Caco-2 (cell line): ENCODE measurements around the gene NFKBIZ. TPM values are rescaled to one million over a fixed set of nuclear protein-coding genes. Genes with fewer than 3 reads are reported as not detected.

Source experiments
- BruUV-seq: library from RNA; stranded (reverse); fragments of 400-500 nt; replicated peaks from 2 replicates; lab custom pipeline; 2021; lab: Mats Ljungman, UMichigan
- CTCF ChIA-PET: fragments of 300-600 bp; sonication (Branson Sonifier 250); formaldehyde crosslinking; loops from one replicate; lab custom pipeline; 2022; ENCODE audit warnings: antibody characterized with exemption; lab: Charles Lee
- POLR2A ChIA-PET: fragments of 300-600 bp; sonication (Branson Sonifier 250); formaldehyde crosslinking; loops from one replicate; lab custom pipeline; 2022; ENCODE audit warnings: antibody characterized with exemption; lab: Charles Lee
- DNase-seq, 2 experiments: peaks; one replicate each; pipeline versions ENCODE4 v3.0.0 to v3.0.0-alpha.2; 2020 to 2022
- H3K27me3 ChIP-seq: replicated peaks from 2 replicates; pipeline ENCODE4 v1.6.0; 2011; ENCODE audit warnings: low read length; ENCODE audit not compliant: control insufficient read depth, insufficient read depth
- H3K36me3 ChIP-seq: 2 replicates; pipeline ENCODE4 v1.5.1; 2011; ENCODE audit warnings: low read length; ENCODE audit not compliant: control insufficient read depth, insufficient read depth
- H3K4me1 ChIP-seq: fragments of 250-450 bp; sonication (Bioruptor Pico); 2 replicates; pipeline ENCODE4 v1.5.1; 2020; ENCODE audit warnings: mild to moderate bottlenecking
- H3K4me3 ChIP-seq: 2 replicates; pipeline ENCODE4 v1.5.1; 2011; ENCODE audit warnings: low read depth, mild to moderate bottlenecking, control low read depth, low read length
- H3K9me3 ChIP-seq: fragments of 250-450 bp; sonication (Bioruptor Pico); 2 replicates; pipeline ENCODE4 v1.5.1; 2020; ENCODE audit warnings: mild to moderate bottlenecking, moderate library complexity
- H3K27ac Mint-ChIP-seq: one replicate; pipeline ENCODE4 v1.8.0; 2022; ENCODE audit warnings: mixed read lengths; ENCODE audit not compliant: unreplicated experiment
- H3K27me3 Mint-ChIP-seq: one replicate; pipeline ENCODE4 v1.8.0; 2022; ENCODE audit warnings: mixed read lengths; ENCODE audit not compliant: insufficient read depth, unreplicated experiment
- H3K36me3 Mint-ChIP-seq: one replicate; pipeline ENCODE4 v1.8.0; 2022; ENCODE audit warnings: mild to moderate bottlenecking, mixed read lengths; ENCODE audit not compliant: insufficient read depth, unreplicated experiment
- H3K4me1 Mint-ChIP-seq: one replicate; pipeline ENCODE4 v1.8.0; 2022; ENCODE audit warnings: low read depth, mixed read lengths; ENCODE audit not compliant: unreplicated experiment
- H3K4me3 Mint-ChIP-seq: one replicate; pipeline ENCODE4 v1.8.0; 2022; ENCODE audit warnings: mild to moderate bottlenecking, moderate library complexity, mixed read lengths; ENCODE audit not compliant: unreplicated experiment
- H3K9me3 Mint-ChIP-seq: one replicate; pipeline ENCODE4 v1.8.0; 2022; ENCODE audit warnings: mixed read lengths; ENCODE audit not compliant: unreplicated experiment
- intact Hi-C: fragments of 100-400 bp; cut with micrococcal nuclease; formaldehyde crosslinking; loops from one replicate; pipeline ENCODE4 v1.10.0; 2022; ENCODE audit not compliant: unreplicated experiment
- total RNA-seq: library from RNA; stranded (reverse); gene quantifications from 2 replicates; pipeline ENCODE4 v1.2.3, GENCODE V29; 2022
- TF ChIP-seq, protein P1 (sequence below), 2 experiments: fragments of 200-600 bp in 1 of 2; IDR thresholded peaks; 1 replicate in 1 of 2; 2 replicates in 1 of 2; pipeline versions ENCODE4 v1.5.1 to v1.8.0; 2011 to 2022; ENCODE audit warnings: antibody characterized with exemption in 1 of 2, control low read depth in 1 of 2, inconsistent platforms in 1 of 2, low read depth in 1 of 2, low read length in 1 of 2, mild to moderate bottlenecking in 1 of 2, moderate library complexity in 1 of 2; ENCODE audit not compliant: insufficient read depth in 1 of 2, severe bottlenecking in 1 of 2, unreplicated experiment in 1 of 2

Gene NFKBIZ
- total RNA-seq, 1 experiment from 2014 or later, result 20.2 TPM

DNA sequence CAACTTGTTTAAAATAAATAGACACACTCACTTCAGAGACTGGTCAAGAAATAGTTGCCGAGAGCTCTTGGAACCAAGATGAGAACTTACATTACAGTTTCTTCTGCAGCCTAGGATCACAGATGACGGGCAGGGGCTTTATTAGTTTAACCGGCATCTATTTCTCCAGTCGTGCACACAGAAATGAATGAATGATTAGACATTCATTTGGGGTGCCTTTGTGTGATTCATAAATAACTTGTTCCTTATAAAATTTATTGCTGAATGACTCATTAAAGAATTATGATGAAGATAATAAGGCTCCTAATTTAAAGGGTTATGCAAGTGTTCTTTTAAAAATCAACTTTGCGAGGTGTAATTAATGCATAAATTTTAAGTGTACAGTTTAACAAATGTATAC, 20.8 kb downstream of the NFKBIZ start:
- Mint-ChIP-seq H3K4me3 (no peak overlapping the region), H3K4me1 (peaks cover 10% of the 10 kb centered on the region), H3K9me3 (no peaks in the 10 kb centered on the region), H3K27ac (no peak overlapping the region), H3K27me3 (no peaks in the 10 kb centered on the region), H3K36me3 (no peaks in the 10 kb centered on the region)
- DNase-seq, result no peak
- Histone ChIP-seq H3K4me3 (no peak overlapping the region), H3K9me3 (no peaks in the 10 kb centered on the region), H3K36me3 (no peaks in the 10 kb centered on the region), H3K4me1 (peaks cover 26% of the 10 kb centered on the region), H3K27me3 (no peaks in the 10 kb centered on the region)
- ChIA-PET CTCF (no interaction called here), POLR2A (no interaction called here)
- intact Hi-C loops, result no loop called here
- TF ChIP-seq, protein P1, sequence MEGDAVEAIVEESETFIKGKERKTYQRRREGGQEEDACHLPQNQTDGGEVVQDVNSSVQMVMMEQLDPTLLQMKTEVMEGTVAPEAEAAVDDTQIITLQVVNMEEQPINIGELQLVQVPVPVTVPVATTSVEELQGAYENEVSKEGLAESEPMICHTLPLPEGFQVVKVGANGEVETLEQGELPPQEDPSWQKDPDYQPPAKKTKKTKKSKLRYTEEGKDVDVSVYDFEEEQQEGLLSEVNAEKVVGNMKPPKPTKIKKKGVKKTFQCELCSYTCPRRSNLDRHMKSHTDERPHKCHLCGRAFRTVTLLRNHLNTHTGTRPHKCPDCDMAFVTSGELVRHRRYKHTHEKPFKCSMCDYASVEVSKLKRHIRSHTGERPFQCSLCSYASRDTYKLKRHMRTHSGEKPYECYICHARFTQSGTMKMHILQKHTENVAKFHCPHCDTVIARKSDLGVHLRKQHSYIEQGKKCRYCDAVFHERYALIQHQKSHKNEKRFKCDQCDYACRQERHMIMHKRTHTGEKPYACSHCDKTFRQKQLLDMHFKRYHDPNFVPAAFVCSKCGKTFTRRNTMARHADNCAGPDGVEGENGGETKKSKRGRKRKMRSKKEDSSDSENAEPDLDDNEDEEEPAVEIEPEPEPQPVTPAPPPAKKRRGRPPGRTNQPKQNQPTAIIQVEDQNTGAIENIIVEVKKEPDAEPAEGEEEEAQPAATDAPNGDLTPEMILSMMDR (IDR thresholded peaks at IDR 0.05; ENCODE audit: insufficient read depth in 1 of 2, low read depth in 1 of 2, low read length in 1 of 2, severe bottlenecking in 1 of 2, unreplicated experiment in 1 of 2), result no peak
- no TSS peak for BruUV-seq

DNA sequence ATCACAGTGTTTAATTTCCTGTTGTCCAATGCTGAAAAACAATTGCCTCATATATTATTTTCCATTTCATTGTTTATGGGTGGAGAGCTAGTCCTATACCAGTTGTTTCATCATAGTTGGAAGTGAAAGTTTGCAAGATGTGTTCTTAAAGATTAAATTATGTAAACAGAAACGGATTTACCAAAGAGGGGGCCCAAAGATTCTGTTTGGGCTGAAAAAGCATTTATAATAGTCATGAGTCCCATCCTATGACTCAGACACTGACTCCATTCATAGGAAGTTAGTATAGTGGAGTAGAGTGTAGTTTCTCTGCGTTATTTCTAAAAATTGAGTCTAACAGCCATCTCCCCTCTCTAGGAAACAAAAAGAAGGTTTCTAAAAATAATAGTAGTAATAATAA, 24.3 kb downstream of the NFKBIZ start:
- TF ChIP-seq, protein P1 (IDR thresholded peaks at IDR 0.05; ENCODE audit: insufficient read depth in 1 of 2, low read depth in 1 of 2, low read length in 1 of 2, severe bottlenecking in 1 of 2, unreplicated experiment in 1 of 2), result no peak
- Mint-ChIP-seq H3K4me3 (no peak overlapping the region), H3K9me3 (no peaks in the 10 kb centered on the region), H3K27me3 (no peaks in the 10 kb centered on the region), H3K36me3 (no peaks in the 10 kb centered on the region), H3K27ac (no peak overlapping the region), H3K4me1 (peaks cover 4% of the 10 kb centered on the region)
- ChIA-PET POLR2A (no interaction called here), CTCF (no interaction called here)
- Histone ChIP-seq H3K9me3 (no peaks in the 10 kb centered on the region), H3K36me3 (no peaks in the 10 kb centered on the region), H3K4me3 (no peak overlapping the region), H3K27me3 (no peaks in the 10 kb centered on the region), H3K4me1 (peaks cover 11% of the 10 kb centered on the region)
- BruUV-seq, result no TSS peak
- DNase-seq, result no peak
- intact Hi-C loops, result no loop called here

DNA sequence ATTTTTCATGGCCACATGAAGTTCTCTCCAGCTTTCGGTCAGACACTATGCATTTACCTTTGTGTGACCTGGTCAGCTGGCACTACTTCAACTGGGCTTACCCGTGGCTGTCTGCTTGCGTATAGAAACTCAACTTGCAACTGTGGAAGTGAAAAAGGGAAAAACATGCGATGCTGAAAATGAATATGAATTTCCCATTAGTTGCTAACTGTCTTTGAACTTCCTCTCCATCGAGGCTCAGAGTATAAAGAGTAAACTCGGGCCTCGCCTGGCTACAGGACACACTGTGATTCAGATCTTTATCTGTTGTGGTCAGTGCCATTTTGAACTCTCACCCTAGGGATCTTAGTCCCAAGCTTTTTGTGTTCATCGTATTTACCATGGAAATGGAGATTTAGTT, 26.8 kb downstream of the NFKBIZ start:
- Histone ChIP-seq H3K4me3 (no peak overlapping the region), H3K36me3 (no peaks in the 10 kb centered on the region), H3K27me3 (no peaks in the 10 kb centered on the region), H3K4me1 (no peaks in the 10 kb centered on the region), H3K9me3 (no peaks in the 10 kb centered on the region)
- Mint-ChIP-seq H3K4me1 (peaks cover 6% of the 10 kb centered on the region), H3K36me3 (no peaks in the 10 kb centered on the region), H3K27me3 (no peaks in the 10 kb centered on the region), H3K4me3 (no peak overlapping the region), H3K27ac (no peak overlapping the region), H3K9me3 (no peaks in the 10 kb centered on the region)
- no TSS peak for BruUV-seq
- intact Hi-C loops, result no loop called here
- ChIA-PET CTCF (no interaction called here), POLR2A (no interaction called here)
- DNase-seq, result no peak
- TF ChIP-seq, protein P1 (IDR thresholded peaks at IDR 0.05; ENCODE audit: insufficient read depth in 1 of 2, low read depth in 1 of 2, low read length in 1 of 2, severe bottlenecking in 1 of 2, unreplicated experiment in 1 of 2), result no peak
